ENCODE results near the gene AFF1.

AFF1 gene

DNA sequence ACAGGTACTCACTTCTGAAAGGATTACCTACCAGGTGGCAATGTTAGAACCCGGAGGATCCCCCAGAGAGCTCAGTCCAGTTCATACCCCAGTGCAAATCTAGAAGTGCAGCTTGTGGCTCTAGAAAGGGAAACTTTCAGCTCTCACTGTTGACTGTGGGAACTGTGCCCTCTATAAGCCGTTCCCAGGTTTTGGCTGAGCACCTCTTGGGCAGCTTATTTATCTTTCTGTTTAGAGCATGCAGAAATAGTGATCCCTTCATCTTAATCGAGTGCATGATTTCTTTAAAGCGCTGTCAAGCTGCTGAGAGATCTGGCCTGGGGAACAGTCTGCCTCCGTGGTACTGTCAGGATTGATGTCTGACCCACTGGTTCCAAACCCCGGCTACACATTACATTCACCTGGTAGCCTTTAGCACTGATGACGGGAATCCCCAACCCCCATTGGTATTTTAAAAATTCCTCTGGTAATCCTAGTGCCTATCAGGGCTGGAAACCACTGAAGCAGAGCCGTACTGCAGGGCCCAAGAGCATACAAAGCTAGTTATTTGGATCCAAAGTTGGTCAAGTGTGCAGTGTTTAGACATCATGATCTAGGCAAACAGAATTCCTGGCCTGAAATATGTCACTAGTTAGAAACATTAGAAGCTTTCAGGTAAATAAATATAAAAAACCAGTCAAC lies 182.4 kb downstream of the AFF1 start:
- Histone ChIP-seq H3K27me3 (ENCODE audit: low read length) (no peaks in the 10 kb centered on the region), H3K9ac (ENCODE audit: low read length) (no peak overlapping the region), H3F3A (ENCODE audit: insufficient read depth) (no peaks in the 10 kb centered on the region), H3K9me2 (replicated peaks; ENCODE audit: insufficient read depth, low read length) (no peaks in the 10 kb centered on the region), H3K79me2 (ENCODE audit: insufficient read depth, low read length) (no peaks in the 10 kb centered on the region), H3K9me3 (ENCODE audit: insufficient read depth, low read length) (no peaks in the 10 kb centered on the region), H3K36me3 (ENCODE audit: low read length) (no peaks in the 10 kb centered on the region), H3K4me2 (ENCODE audit: low read depth, low read length, poor library complexity, severe bottlenecking) (no peak overlapping the region), H3K27ac (ENCODE audit: low read depth, low read length) (no peak overlapping the region), H2AFZ (ENCODE audit: low read depth, low read length, severe bottlenecking) (no peak overlapping the region), H3K4me3 (ENCODE audit: insufficient read depth, low read length, poor library complexity, severe bottlenecking) (no peak overlapping the region), H4K20me1 (ENCODE audit: low read depth, low read length) (no peaks in the 10 kb centered on the region)
- no peak for TF ChIP-seq EZH2phosphoT487 (conservative IDR thresholded peaks at IDR 0.05; ENCODE audit: low read length)
- TF ChIP-seq, protein P1, sequence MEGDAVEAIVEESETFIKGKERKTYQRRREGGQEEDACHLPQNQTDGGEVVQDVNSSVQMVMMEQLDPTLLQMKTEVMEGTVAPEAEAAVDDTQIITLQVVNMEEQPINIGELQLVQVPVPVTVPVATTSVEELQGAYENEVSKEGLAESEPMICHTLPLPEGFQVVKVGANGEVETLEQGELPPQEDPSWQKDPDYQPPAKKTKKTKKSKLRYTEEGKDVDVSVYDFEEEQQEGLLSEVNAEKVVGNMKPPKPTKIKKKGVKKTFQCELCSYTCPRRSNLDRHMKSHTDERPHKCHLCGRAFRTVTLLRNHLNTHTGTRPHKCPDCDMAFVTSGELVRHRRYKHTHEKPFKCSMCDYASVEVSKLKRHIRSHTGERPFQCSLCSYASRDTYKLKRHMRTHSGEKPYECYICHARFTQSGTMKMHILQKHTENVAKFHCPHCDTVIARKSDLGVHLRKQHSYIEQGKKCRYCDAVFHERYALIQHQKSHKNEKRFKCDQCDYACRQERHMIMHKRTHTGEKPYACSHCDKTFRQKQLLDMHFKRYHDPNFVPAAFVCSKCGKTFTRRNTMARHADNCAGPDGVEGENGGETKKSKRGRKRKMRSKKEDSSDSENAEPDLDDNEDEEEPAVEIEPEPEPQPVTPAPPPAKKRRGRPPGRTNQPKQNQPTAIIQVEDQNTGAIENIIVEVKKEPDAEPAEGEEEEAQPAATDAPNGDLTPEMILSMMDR (IDR thresholded peaks at IDR 0.05; ENCODE audit: insufficient read depth, low read length, poor library complexity, severe bottlenecking), result no peak

GRCh38 chr4:87117732-87118075 lies 182.9 kb downstream of the AFF1 start:
- H3F3A ChIP-seq (ENCODE audit: insufficient read depth), result no peaks in the 10 kb centered on the region
- TF ChIP-seq, protein P1 (IDR thresholded peaks at IDR 0.05; ENCODE audit: insufficient read depth, low read length, poor library complexity, severe bottlenecking), result no peak
- TF ChIP-seq EZH2phosphoT487 (conservative IDR thresholded peaks at IDR 0.05; ENCODE audit: low read length), result no peak
- no peaks in the 10 kb centered on the region for H3K36me3 ChIP-seq (ENCODE audit: low read length)
- no peaks in the 10 kb centered on the region for H3K79me2 ChIP-seq (ENCODE audit: insufficient read depth, low read length)
- H3K9me3 ChIP-seq (ENCODE audit: insufficient read depth, low read length), result no peaks in the 10 kb centered on the region
- no peak overlapping the region for H3K4me3 ChIP-seq (ENCODE audit: insufficient read depth, low read length, poor library complexity, severe bottlenecking)
- no peak overlapping the region for H2AFZ ChIP-seq (ENCODE audit: low read depth, low read length, severe bottlenecking)
- no peak overlapping the region for H3K9ac ChIP-seq (ENCODE audit: low read length)
- H4K20me1 ChIP-seq (ENCODE audit: low read depth, low read length), result no peaks in the 10 kb centered on the region
- H3K4me2 ChIP-seq (ENCODE audit: low read depth, low read length, poor library complexity, severe bottlenecking), result no peak overlapping the region
- H3K27me3 ChIP-seq (ENCODE audit: low read length), result no peaks in the 10 kb centered on the region
- H3K27ac ChIP-seq (ENCODE audit: low read depth, low read length), result no peak overlapping the region
- no peaks in the 10 kb centered on the region for H3K9me2 ChIP-seq (replicated peaks; ENCODE audit: insufficient read depth, low read length)

DNA sequence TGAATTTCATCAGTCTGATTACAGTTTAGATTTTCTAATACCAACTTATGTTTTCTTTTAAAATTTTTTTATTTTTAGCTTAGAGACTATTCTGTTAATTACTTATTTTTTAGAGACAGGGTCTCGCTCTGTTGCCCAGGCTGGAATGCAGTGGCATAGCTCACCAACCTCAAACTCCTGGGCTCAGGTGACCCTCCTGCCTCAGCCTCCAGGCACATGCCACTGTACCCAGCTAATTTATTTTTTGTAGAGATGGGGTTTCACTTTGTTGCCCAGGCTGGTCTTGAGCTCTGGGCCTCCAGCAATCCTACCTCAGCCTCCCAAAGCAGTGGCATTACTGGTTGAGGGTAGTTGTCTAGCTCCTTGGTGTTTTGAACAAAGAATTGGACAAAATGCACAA lies 183.6 kb downstream of the AFF1 start:
- TF ChIP-seq, protein P1 (IDR thresholded peaks at IDR 0.05; ENCODE audit: insufficient read depth, low read length, poor library complexity, severe bottlenecking), result no peak
- no peak for TF ChIP-seq EZH2phosphoT487 (conservative IDR thresholded peaks at IDR 0.05; ENCODE audit: low read length)
- H2AFZ ChIP-seq (ENCODE audit: low read depth, low read length, severe bottlenecking), result no peak overlapping the region
- H3K4me2 ChIP-seq (ENCODE audit: low read depth, low read length, poor library complexity, severe bottlenecking), result no peak overlapping the region
- no peaks in the 10 kb centered on the region for H4K20me1 ChIP-seq (ENCODE audit: low read depth, low read length)
- no peaks in the 10 kb centered on the region for H3K27me3 ChIP-seq (ENCODE audit: low read length)
- no peaks in the 10 kb centered on the region for H3K9me3 ChIP-seq (ENCODE audit: insufficient read depth, low read length)
- no peak overlapping the region for H3K9ac ChIP-seq (ENCODE audit: low read length)
- H3K9me2 ChIP-seq (replicated peaks; ENCODE audit: insufficient read depth, low read length), result no peaks in the 10 kb centered on the region
- no peak overlapping the region for H3K27ac ChIP-seq (ENCODE audit: low read depth, low read length)
- H3F3A ChIP-seq (ENCODE audit: insufficient read depth), result no peaks in the 10 kb centered on the region
- H3K4me3 ChIP-seq (ENCODE audit: insufficient read depth, low read length, poor library complexity, severe bottlenecking), result no peak overlapping the region
- no peaks in the 10 kb centered on the region for H3K79me2 ChIP-seq (ENCODE audit: insufficient read depth, low read length)
- no peaks in the 10 kb centered on the region for H3K36me3 ChIP-seq (ENCODE audit: low read length)
